Dedifferentiated amniotic fluid mesenchymal stem cell (primary cell): Measurements from ENCODE around the gene HOXC10.
A peak's percentile ranks its signal among the peaks of the same experiment; 100 is the strongest.

Experiments
- DNase-seq: peaks from one replicate; pipeline ENCODE4 v3.0.0-alpha.2; 2016; ENCODE audit errors: extremely low spot score

Gene HOXC10

DNA sequence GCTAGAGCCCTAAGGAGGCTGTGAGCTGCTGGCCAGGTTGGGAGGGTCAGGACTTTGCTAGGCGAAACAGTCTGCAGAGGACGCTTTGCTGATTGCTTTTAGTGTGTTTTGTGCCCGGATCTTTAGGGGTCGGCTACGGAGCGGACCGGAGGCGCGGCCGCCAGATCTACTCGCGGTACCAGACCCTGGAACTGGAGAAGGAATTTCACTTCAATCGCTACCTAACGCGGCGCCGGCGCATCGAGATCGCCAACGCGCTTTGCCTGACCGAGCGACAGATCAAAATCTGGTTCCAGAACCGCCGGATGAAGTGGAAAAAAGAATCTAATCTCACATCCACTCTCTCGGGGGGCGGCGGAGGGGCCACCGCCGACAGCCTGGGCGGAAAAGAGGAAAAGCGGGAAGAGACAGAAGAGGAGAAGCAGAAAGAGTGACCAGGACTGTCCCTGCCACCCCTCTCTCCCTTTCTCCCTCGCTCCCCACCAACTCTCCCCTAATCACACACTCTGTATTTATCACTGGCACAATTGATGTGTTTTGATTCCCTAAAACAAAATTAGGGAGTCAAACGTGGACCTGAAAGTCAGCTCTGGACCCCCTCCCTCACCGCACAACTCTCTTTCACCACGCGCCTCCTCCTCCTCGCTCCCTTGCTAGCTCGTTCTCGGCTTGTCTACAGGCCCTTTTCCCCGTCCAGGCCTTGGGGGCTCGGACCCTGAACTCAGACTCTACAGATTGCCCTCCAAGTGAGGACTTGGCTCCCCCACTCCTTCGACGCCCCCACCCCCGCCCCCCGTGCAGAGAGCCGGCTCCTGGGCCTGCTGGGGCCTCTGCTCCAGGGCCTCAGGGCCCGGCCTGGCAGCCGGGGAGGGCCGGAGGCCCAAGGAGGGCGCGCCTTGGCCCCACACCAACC is 44.8 kb downstream of the HOXC10 start:
- DNase-seq = no peak

DNA sequence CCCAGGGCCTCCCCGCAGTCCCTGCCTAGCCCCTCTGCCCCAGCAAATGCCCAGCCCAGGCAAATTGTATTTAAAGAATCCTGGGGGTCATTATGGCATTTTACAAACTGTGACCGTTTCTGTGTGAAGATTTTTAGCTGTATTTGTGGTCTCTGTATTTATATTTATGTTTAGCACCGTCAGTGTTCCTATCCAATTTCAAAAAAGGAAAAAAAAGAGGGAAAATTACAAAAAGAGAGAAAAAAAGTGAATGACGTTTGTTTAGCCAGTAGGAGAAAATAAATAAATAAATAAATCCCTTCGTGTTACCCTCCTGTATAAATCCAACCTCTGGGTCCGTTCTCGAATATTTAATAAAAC is 45.5 kb downstream of the HOXC10 start:
- no peak for DNase-seq

- peak; percentile 29 for DNase-seq
Observed at GRCh38 chr12:54030889-54031471, 46.0 kb downstream of the HOXC10 start.

GRCh38 chr12:54031480-54031879 is 46.5 kb downstream of the HOXC10 start:
- no peak for DNase-seq

- no peak for DNase-seq
Observed at GRCh38 chr12:54032086-54032619, 47.2 kb downstream of the HOXC10 start.

- DNase-seq = peak; percentile 21
Observed at GRCh38 chr12:54032627-54033100, 47.7 kb downstream of the HOXC10 start, which contains the start of gene HOXC5. Gene HOXC5 (plus strand): TSS chr12:54033050. CDS start chr12:54033123, 73 bp downstream.

- DNase-seq = no peak
Observed at GRCh38 chr12:54033106-54033979, 48.4 kb downstream of the HOXC10 start.

DNA sequence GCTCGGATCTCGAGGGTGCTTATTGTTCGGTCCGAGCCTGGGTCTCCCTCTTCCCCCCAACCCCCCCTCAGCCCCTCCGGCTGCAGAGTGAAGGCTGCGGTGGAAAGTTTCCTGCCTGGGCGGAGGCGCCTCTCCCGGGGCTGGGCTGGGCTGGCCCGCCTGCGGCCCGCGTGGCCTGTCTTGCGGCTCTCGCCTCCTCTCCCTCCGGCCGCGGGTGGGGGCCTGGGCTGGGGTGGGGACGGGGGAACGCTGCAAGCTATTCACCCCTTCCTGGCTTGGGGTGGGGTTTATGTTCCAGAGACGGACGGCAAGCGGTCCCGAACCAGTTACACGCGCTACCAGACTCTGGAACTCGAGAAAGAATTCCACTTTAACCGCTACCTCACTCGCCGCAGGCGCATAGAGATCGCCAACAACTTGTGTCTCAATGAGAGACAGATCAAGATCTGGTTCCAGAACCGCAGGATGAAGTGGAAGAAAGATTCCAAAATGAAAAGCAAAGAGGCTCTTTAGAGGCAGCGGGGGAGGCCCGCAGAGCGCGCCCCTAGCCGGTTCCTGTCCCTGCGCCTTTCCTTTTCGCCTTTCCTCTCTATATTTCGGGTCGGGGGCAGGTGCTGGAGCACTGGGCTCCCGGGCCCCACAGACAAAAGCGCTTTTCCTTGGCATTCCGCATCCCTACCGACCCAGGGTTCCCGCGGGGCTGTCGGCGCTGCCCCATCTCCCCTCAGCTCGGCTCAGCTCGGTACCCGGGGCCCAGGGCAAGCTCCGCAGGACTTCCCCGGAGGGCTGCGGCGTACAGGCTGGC is 49.2 kb downstream of the HOXC10 start:
- DNase-seq = no peak

GRCh38 chr12:54034785-54035310 is 49.9 kb downstream of the HOXC10 start:
- no peak for DNase-seq

GRCh38 chr12:54035568-54036264 is 50.8 kb downstream of the HOXC10 start:
- DNase-seq = no peak

GRCh38 chr12:54036620-54037359 is 51.8 kb downstream of the HOXC10 start:
- no peak for DNase-seq

GRCh38 chr12:54037360-54038283 is 52.7 kb downstream of the HOXC10 start:
- no peak for DNase-seq

DNA sequence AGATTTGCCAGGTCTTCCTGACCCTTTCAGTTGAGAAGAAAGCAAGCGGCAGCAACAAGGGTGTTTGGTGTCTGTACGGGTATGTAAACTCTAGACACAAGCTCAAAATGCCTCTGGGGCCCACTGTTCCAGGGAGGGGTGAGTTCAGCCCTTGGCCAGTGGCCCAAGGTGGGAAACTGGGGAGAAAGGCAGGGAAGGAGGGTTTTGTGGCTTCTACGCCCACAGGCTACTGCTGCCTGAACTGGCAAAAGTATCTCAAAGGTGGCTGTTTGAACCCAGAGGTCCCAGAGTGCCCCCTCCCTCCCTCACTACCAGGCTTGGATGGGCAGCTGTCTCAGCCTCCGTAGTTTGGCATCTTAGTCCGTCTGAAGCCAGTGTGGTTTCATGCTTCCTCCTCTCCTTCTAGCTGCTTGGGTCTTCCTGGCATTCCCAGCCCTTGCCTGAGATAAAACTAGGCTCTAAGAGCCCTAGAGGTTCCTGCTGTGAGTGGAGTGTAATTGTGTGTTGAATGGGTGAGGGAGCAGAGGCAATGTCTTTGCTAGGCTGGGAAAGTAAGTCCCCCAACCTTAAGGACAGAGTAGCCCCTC is 53.4 kb downstream of the HOXC10 start:
- no peak for DNase-seq

- DNase-seq = no peak
Observed at GRCh38 chr12:54038871-54039414, 54.0 kb downstream of the HOXC10 start.

GRCh38 chr12:54039417-54040147 is 54.6 kb downstream of the HOXC10 start:
- no peak for DNase-seq
